HL-60 (cell line): ENCODE data around the gene RNFT2.

ENCODE experiments used
- GABPA ChIP-seq: IDR thresholded peaks from 2 replicates; pipeline ENCODE4 v1.6.1; 2012; ENCODE audit warnings: low read depth
- POLR2AphosphoS5 ChIP-seq: IDR thresholded peaks from 2 replicates; pipeline ENCODE4 v1.6.1; 2012; ENCODE audit warnings: low read depth
- SPI1 ChIP-seq: IDR thresholded peaks from 2 replicates; pipeline ENCODE4 v1.6.1; 2012; ENCODE audit warnings: low read depth, mild to moderate bottlenecking, borderline replicate concordance
- TF ChIP-seq, protein P1 (sequence below): IDR thresholded peaks from one replicate; pipeline ENCODE4 v1.5.1; 2011; ENCODE audit warnings: low read length, control low read depth, inconsistent platforms; ENCODE audit not compliant: insufficient read depth
- TF ChIP-seq, protein P2 (sequence below): IDR thresholded peaks from 2 replicates; pipeline ENCODE4 v1.6.1; 2012; ENCODE audit warnings: low read depth; ENCODE audit not compliant: insufficient replicate concordance

DNA sequence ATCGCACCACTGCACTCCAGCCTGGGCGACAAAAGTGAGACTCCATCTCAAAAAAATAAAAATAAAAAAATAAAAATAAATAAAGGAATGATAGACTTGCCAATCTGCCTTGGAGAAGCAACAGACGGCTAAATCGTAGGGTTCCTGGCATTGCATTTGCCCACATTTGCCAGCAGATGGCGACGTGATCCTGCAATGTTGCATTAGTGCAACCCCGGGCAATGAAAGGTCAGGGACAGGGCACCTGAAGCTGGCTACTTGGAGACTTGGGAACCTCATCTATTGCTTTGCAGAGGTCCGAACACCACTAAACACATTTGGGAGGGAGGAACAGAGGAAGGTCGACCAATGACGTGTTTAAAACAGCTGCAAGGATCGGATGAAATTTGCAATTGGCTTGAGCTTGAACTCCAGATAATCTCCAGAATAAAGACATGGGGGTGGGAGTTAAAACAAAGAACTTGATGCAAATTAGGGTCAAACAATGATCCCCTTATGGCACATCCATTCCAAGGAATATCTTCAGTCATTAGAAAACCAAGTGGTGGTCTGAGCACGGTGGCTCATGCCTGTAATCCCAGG, 34.8 kb upstream of the RNFT2 start:
- TF ChIP-seq, protein P1, sequence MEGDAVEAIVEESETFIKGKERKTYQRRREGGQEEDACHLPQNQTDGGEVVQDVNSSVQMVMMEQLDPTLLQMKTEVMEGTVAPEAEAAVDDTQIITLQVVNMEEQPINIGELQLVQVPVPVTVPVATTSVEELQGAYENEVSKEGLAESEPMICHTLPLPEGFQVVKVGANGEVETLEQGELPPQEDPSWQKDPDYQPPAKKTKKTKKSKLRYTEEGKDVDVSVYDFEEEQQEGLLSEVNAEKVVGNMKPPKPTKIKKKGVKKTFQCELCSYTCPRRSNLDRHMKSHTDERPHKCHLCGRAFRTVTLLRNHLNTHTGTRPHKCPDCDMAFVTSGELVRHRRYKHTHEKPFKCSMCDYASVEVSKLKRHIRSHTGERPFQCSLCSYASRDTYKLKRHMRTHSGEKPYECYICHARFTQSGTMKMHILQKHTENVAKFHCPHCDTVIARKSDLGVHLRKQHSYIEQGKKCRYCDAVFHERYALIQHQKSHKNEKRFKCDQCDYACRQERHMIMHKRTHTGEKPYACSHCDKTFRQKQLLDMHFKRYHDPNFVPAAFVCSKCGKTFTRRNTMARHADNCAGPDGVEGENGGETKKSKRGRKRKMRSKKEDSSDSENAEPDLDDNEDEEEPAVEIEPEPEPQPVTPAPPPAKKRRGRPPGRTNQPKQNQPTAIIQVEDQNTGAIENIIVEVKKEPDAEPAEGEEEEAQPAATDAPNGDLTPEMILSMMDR: peak; percentile 90
- TF ChIP-seq GABPA (no peak), SPI1 (no peak), POLR2AphosphoS5 (peak; percentile 51; the same call in 1 of the 2 replicates)
- TF ChIP-seq, protein P2, sequence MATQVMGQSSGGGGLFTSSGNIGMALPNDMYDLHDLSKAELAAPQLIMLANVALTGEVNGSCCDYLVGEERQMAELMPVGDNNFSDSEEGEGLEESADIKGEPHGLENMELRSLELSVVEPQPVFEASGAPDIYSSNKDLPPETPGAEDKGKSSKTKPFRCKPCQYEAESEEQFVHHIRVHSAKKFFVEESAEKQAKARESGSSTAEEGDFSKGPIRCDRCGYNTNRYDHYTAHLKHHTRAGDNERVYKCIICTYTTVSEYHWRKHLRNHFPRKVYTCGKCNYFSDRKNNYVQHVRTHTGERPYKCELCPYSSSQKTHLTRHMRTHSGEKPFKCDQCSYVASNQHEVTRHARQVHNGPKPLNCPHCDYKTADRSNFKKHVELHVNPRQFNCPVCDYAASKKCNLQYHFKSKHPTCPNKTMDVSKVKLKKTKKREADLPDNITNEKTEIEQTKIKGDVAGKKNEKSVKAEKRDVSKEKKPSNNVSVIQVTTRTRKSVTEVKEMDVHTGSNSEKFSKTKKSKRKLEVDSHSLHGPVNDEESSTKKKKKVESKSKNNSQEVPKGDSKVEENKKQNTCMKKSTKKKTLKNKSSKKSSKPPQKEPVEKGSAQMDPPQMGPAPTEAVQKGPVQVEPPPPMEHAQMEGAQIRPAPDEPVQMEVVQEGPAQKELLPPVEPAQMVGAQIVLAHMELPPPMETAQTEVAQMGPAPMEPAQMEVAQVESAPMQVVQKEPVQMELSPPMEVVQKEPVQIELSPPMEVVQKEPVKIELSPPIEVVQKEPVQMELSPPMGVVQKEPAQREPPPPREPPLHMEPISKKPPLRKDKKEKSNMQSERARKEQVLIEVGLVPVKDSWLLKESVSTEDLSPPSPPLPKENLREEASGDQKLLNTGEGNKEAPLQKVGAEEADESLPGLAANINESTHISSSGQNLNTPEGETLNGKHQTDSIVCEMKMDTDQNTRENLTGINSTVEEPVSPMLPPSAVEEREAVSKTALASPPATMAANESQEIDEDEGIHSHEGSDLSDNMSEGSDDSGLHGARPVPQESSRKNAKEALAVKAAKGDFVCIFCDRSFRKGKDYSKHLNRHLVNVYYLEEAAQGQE: no peak
